Measurements from ENCODE around the gene SPANXD. TPM values are rescaled to one million over a fixed set of nuclear protein-coding genes. Genes with fewer than 3 reads are reported as not detected.

SPANXD gene
- total RNA-seq, 1 experiment from 2014 or later = not detected

DNA sequence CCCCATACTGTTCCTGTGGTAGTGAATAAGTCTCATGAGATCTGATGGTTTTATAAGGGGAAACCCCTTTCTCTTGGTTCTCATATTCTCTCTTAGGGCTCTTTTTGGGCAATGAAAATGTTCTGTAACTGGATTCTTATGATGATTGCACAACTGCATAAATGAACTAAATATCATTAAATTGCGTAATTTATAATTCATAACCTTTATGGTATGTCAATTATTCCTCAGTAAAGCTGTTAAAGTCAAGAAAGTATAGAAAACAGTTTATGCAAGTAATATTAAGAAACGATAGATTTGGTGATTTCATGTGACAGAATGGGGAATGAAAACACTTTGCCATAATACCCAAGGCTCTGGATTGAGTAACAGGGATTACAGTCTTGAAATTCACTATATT is 33.5 kb upstream of the SPANXD start:
- no peaks in the 10 kb centered on the region for H3K9me3 Mint-ChIP-seq (ENCODE audit: unreplicated experiment)
- no TSS peak for BruUV-seq (replicated peaks)

DNA sequence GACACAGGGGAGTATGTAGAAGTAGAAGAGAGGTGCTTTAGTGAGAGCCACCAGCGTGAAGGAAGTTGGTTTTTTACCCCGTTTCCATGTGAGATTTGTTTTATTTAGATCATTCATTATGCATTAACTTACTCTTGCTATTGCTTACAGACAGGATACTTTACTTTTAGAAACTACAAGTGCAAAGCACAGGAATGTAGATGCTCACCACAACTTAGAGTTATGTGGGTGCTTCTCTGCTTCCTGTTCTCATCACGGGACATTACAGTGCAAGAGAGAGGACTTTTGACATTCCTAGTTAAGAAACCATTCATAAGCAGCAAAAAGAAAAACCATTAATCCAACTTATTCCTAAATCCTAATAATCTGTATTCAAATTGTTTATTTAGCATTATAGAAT is 25.6 kb upstream of the SPANXD start:
- BruUV-seq (replicated peaks) = no TSS peak
- no peak overlapping the region for H3K27ac Mint-ChIP-seq (ENCODE audit: low read depth, unreplicated experiment)
- H3K27me3 Mint-ChIP-seq (ENCODE audit: insufficient read depth, unreplicated experiment) = no peaks in the 10 kb centered on the region
- H3K36me3 Mint-ChIP-seq (ENCODE audit: insufficient read depth, unreplicated experiment) = peaks cover 6% of the 10 kb centered on the region
- CTCF ChIA-PET = no interaction called here
- H3K4me1 Mint-ChIP-seq (ENCODE audit: insufficient read depth, unreplicated experiment) = peaks cover 6% of the 10 kb centered on the region
- no peak for DNase-seq (ENCODE audit: unreplicated experiment)
- TF ChIP-seq, protein P1, sequence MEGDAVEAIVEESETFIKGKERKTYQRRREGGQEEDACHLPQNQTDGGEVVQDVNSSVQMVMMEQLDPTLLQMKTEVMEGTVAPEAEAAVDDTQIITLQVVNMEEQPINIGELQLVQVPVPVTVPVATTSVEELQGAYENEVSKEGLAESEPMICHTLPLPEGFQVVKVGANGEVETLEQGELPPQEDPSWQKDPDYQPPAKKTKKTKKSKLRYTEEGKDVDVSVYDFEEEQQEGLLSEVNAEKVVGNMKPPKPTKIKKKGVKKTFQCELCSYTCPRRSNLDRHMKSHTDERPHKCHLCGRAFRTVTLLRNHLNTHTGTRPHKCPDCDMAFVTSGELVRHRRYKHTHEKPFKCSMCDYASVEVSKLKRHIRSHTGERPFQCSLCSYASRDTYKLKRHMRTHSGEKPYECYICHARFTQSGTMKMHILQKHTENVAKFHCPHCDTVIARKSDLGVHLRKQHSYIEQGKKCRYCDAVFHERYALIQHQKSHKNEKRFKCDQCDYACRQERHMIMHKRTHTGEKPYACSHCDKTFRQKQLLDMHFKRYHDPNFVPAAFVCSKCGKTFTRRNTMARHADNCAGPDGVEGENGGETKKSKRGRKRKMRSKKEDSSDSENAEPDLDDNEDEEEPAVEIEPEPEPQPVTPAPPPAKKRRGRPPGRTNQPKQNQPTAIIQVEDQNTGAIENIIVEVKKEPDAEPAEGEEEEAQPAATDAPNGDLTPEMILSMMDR (IDR thresholded peaks at IDR 0.05; ENCODE audit: unreplicated experiment) = no peak
- H3K4me3 Mint-ChIP-seq (ENCODE audit: unreplicated experiment) = no peak overlapping the region
- intact Hi-C loops (cut with micrococcal nuclease) = no loop called here
- POLR2A ChIA-PET = no interaction called here
- no peaks in the 10 kb centered on the region for H3K9me3 Mint-ChIP-seq (ENCODE audit: unreplicated experiment)

More for the DNA sequence above, 33.5 kb upstream of the SPANXD start:
- Mint-ChIP-seq H3K27me3 (ENCODE audit: insufficient read depth, unreplicated experiment) (no peaks in the 10 kb centered on the region), H3K4me1 (ENCODE audit: insufficient read depth, unreplicated experiment) (peaks cover 26% of the 10 kb centered on the region), H3K27ac (ENCODE audit: low read depth, unreplicated experiment) (peak overlapping the region; percentile 87), H3K4me3 (ENCODE audit: unreplicated experiment) (no peak overlapping the region), H3K36me3 (ENCODE audit: insufficient read depth, unreplicated experiment) (peaks cover 6% of the 10 kb centered on the region)
- ChIA-PET CTCF (interaction anchor here (0.7 kb wide), 1 partner anchor 111 kb away, joined by 5 read pairs; no protein-coding TSS in a partner anchor), POLR2A (no interaction called here)
- intact Hi-C loops (cut with micrococcal nuclease) = no loop called here
- DNase-seq (ENCODE audit: unreplicated experiment) = peak; percentile 75
- TF ChIP-seq, protein P1 (IDR thresholded peaks at IDR 0.05; ENCODE audit: unreplicated experiment) = no peak

DNA sequence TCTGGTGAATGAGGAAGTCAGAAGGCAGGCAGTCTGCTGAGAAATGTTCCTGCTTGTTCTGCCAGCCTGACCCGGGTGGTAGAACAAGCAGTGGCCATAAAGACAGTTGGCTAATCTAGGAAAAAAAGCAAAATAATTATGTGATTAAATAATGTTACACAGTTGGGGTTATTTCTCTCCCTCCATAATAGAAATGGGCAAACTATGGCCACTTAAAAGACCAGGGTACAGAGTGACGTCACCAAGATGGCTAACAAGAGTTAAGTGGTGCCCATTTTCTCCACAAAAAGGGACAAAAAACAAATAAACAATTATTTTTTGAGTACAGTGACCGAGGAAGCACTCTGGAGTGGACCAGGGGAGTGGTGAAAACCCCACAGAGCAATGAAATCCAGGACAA is 16.1 kb upstream of the SPANXD start:
- H3K9me3 Mint-ChIP-seq (ENCODE audit: unreplicated experiment) = no peaks in the 10 kb centered on the region
- no peaks in the 10 kb centered on the region for H3K27me3 Mint-ChIP-seq (ENCODE audit: insufficient read depth, unreplicated experiment)
- POLR2A ChIA-PET = no interaction called here
- peaks cover 5% of the 10 kb centered on the region for H3K36me3 Mint-ChIP-seq (ENCODE audit: insufficient read depth, unreplicated experiment)
- intact Hi-C loops (cut with micrococcal nuclease) = no loop called here
- no peak for DNase-seq (ENCODE audit: unreplicated experiment)
- H3K27ac Mint-ChIP-seq (ENCODE audit: low read depth, unreplicated experiment) = no peak overlapping the region
- H3K4me1 Mint-ChIP-seq (ENCODE audit: insufficient read depth, unreplicated experiment) = peaks cover 5% of the 10 kb centered on the region
- no TSS peak for BruUV-seq (replicated peaks)
- no peak overlapping the region for H3K4me3 Mint-ChIP-seq (ENCODE audit: unreplicated experiment)
- TF ChIP-seq, protein P1 (IDR thresholded peaks at IDR 0.05; ENCODE audit: unreplicated experiment) = no peak
- CTCF ChIA-PET = no interaction called here

DNA sequence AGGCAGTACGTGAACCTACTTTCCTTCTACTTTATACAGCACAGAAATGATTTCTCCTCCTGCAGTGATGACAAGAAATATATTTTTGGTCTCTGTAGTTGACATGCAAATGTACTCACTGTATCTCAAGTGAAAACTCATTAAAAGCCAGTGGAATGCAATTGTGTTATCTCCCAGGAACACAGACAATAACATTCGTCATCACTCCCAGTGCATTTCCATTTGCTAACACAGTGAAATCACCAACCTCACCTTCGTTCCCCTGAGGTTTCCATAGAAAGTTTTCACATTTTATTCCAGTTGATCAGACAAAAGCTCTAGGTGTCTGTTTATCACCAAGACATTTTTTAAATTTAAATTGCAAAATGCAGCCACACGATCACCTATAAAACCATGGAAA is 2.5 kb upstream of the SPANXD start:
- TF ChIP-seq, protein P1 (IDR thresholded peaks at IDR 0.05; ENCODE audit: unreplicated experiment) = no peak
- Mint-ChIP-seq H3K27me3 (ENCODE audit: insufficient read depth, unreplicated experiment) (no peaks in the 10 kb centered on the region), H3K4me3 (ENCODE audit: unreplicated experiment) (peak overlapping the region; percentile 19), H3K36me3 (ENCODE audit: insufficient read depth, unreplicated experiment) (no peaks in the 10 kb centered on the region), H3K27ac (ENCODE audit: low read depth, unreplicated experiment) (peak overlapping the region; percentile 39), H3K9me3 (ENCODE audit: unreplicated experiment) (no peaks in the 10 kb centered on the region), H3K4me1 (ENCODE audit: insufficient read depth, unreplicated experiment) (peaks cover 5% of the 10 kb centered on the region)
- CTCF ChIA-PET = no interaction called here
- BruUV-seq (replicated peaks) = no TSS peak
- POLR2A ChIA-PET = no interaction called here
- DNase-seq (ENCODE audit: unreplicated experiment) = peak; percentile 14
- intact Hi-C loops (cut with micrococcal nuclease) = no loop called here

All from MCF 10A (cell line).